Stimulated activated naive CD8-positive, alpha-beta T cell treated with anti-CD3 and anti-CD28 coated beads, Interleukin-15, Interleukin-2, amounts not matched to agents 100 ng/mL and 50 ng/mL, for 24 hours (primary cell): ENCODE data around the gene ENTPD3.

Experiments
- H3K27ac Mint-ChIP-seq: one replicate; pipeline ENCODE4 v1.8.0; 2021; ENCODE audit warnings: mild to moderate bottlenecking, mixed read lengths
- H3K27me3 Mint-ChIP-seq: one replicate; pipeline ENCODE4 v1.8.0; 2021; ENCODE audit warnings: mixed read lengths
- H3K36me3 Mint-ChIP-seq: one replicate; pipeline ENCODE4 v1.8.0; 2021; ENCODE audit warnings: low read depth, mixed read lengths
- H3K4me1 Mint-ChIP-seq: one replicate; pipeline ENCODE4 v1.8.0; 2021; ENCODE audit warnings: low read depth, mixed read lengths
- H3K4me3 Mint-ChIP-seq: one replicate; pipeline ENCODE4 v1.8.0; 2021; ENCODE audit warnings: mild to moderate bottlenecking, mixed read lengths
- H3K9me3 Mint-ChIP-seq: one replicate; pipeline ENCODE4 v1.8.0; 2021; ENCODE audit warnings: mixed read lengths

The ENTPD3 gene

GRCh38 chr3:40386213-40386612 lies 771 bp upstream of the ENTPD3 start:
- no peaks in the 10 kb centered on the region for H3K36me3 Mint-ChIP-seq
- peak overlapping the region; percentile 56 for H3K4me3 Mint-ChIP-seq
- no peak overlapping the region for H3K27ac Mint-ChIP-seq
- peaks cover 48% of the 10 kb centered on the region for H3K27me3 Mint-ChIP-seq
- peaks cover 4% of the 10 kb centered on the region for H3K4me1 Mint-ChIP-seq
- H3K9me3 Mint-ChIP-seq: no peaks in the 10 kb centered on the region

GRCh38 chr3:40387895-40388254 lies 891 bp downstream of the ENTPD3 start:
- Mint-ChIP-seq H3K9me3 (no peaks in the 10 kb centered on the region), H3K36me3 (no peaks in the 10 kb centered on the region), H3K4me3 (no peak overlapping the region), H3K27me3 (peaks cover 46% of the 10 kb centered on the region), H3K4me1 (peaks cover 4% of the 10 kb centered on the region), H3K27ac (no peak overlapping the region)

- no peak overlapping the region for H3K4me3 Mint-ChIP-seq
- H3K36me3 Mint-ChIP-seq: no peaks in the 10 kb centered on the region
- H3K27me3 Mint-ChIP-seq: no peaks in the 10 kb centered on the region
- no peaks in the 10 kb centered on the region for H3K4me1 Mint-ChIP-seq
- no peak overlapping the region for H3K27ac Mint-ChIP-seq
- H3K9me3 Mint-ChIP-seq: peaks cover 7% of the 10 kb centered on the region
Observed at GRCh38 chr3:40396406-40396805, 9.4 kb downstream of the ENTPD3 start.

DNA sequence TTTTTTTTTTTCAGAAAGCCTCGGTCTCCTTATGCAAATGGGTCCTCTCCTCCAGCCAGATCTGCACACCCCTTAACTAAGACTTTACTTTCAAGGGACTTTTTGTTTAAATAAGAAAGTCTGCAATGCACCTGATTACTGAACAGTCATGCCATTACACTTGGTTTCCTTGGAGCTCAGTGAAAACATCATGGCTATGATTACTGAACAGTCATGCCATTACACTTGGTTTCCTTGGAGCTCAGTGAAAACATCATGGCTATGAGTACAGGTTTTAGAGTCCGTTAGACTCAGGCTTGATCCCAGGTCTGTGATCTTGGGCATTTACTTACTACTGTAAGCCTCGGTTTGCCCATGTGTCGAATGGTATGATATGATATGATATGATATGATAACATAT lies 10.1 kb downstream of the ENTPD3 start:
- peaks cover 7% of the 10 kb centered on the region for H3K9me3 Mint-ChIP-seq
- no peaks in the 10 kb centered on the region for H3K36me3 Mint-ChIP-seq
- no peak overlapping the region for H3K27ac Mint-ChIP-seq
- H3K27me3 Mint-ChIP-seq: no peaks in the 10 kb centered on the region
- no peaks in the 10 kb centered on the region for H3K4me1 Mint-ChIP-seq
- H3K4me3 Mint-ChIP-seq: no peak overlapping the region

- H3K9me3 Mint-ChIP-seq: peaks cover 7% of the 10 kb centered on the region
- H3K27me3 Mint-ChIP-seq: no peaks in the 10 kb centered on the region
- H3K4me1 Mint-ChIP-seq: no peaks in the 10 kb centered on the region
- H3K4me3 Mint-ChIP-seq: no peak overlapping the region
- no peak overlapping the region for H3K27ac Mint-ChIP-seq
- H3K36me3 Mint-ChIP-seq: no peaks in the 10 kb centered on the region
Observed at GRCh38 chr3:40397912-40398311, 10.9 kb downstream of the ENTPD3 start.

DNA sequence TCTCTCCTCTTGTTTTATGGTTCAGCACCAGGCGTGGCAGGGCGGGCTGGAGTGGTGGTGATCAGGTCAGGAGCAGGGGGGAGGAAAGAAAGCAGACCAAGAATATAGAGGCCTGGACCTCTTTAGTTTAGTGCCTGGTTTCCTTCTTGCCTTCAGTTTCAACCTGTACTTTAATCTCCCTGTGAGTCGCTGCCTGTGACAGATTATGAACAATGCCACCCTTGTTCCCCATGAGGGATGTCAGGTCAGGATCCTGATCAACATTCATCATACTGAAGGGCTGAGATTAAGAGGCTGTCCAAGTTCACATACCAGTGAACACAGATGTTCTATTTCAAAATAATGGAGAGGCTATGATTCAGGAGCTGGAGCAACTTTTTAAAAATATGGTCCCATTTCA lies 11.4 kb downstream of the ENTPD3 start:
- Mint-ChIP-seq H3K27ac (no peak overlapping the region), H3K36me3 (no peaks in the 10 kb centered on the region), H3K27me3 (no peaks in the 10 kb centered on the region), H3K4me3 (no peak overlapping the region), H3K4me1 (no peaks in the 10 kb centered on the region), H3K9me3 (peaks cover 7% of the 10 kb centered on the region)

DNA sequence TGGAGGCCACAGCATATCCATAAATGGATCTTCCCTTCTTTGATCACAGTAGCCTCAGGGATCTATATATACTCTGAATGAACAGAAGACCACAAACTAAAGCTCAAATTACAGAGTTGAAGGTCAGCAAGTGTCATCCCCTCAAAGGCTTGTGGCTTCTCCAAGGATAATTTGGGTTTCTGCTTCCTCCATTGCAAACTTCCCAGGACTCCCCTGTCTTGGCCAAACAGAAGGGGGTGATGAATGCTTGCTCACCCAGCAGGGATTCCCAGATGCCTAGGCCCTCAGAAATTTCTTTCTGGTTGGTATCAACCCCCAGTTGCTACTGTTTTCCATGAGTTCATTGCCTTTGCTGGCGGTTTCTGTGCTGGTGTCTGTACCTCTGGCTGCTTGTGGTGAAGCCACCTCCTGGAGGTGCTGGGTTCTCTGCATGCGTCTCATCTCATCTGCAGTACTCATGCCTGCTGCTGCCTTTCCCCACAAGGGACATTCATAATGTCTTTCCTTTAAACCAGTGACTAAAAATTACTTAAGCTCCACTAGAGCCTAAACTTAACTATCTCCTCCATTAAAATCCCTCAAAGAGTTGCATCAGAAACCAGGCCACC lies 17.7 kb downstream of the ENTPD3 start:
- Mint-ChIP-seq H3K27me3 (no peaks in the 10 kb centered on the region), H3K4me3 (no peak overlapping the region), H3K9me3 (no peaks in the 10 kb centered on the region), H3K4me1 (no peaks in the 10 kb centered on the region), H3K27ac (no peak overlapping the region), H3K36me3 (no peaks in the 10 kb centered on the region)

- H3K4me1 Mint-ChIP-seq: no peaks in the 10 kb centered on the region
- H3K27me3 Mint-ChIP-seq: no peaks in the 10 kb centered on the region
- no peaks in the 10 kb centered on the region for H3K36me3 Mint-ChIP-seq
- H3K4me3 Mint-ChIP-seq: no peak overlapping the region
- H3K27ac Mint-ChIP-seq: no peak overlapping the region
- H3K9me3 Mint-ChIP-seq: no peaks in the 10 kb centered on the region
Observed at GRCh38 chr3:40407007-40407406, 20.0 kb downstream of the ENTPD3 start.

DNA sequence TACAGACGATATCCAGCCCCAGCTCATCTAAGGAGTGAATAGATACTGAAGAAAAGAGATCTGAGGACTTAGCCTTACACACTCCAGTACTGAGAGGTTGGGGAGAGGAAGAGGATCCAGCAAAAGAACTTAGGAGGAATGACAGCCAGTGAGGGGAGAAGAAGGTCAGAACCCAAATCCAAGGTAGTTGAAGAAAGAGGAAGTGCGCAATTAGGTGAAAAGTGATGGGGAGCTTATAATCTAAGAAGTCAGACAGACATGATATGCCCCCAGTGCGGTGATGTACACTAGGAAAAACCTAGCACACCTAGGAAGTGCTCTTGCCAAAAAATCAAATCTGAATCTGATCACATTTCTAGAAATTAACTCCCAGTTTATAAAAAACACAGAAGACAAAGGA lies 20.6 kb downstream of the ENTPD3 start:
- Mint-ChIP-seq H3K4me3 (no peak overlapping the region), H3K36me3 (no peaks in the 10 kb centered on the region), H3K27ac (no peak overlapping the region), H3K27me3 (no peaks in the 10 kb centered on the region), H3K4me1 (no peaks in the 10 kb centered on the region), H3K9me3 (no peaks in the 10 kb centered on the region)

DNA sequence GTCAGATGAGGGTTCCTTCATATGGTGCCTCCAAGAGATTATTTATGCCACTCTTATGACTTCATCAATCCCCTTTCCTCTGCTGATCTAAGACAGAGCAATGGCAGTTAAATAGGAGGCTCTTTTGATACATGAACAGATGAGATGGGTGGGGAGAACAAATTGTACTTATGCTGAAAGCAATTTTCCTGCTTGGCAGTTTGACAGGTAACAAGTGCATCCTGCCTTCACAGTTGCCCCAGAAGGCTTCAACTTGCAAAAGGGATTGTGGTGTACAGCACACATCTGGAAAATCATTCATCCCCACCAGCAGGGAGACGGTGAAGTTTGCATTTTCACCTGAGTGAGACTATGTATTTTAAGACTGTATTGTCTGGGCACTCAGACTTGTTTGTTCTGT lies 27.3 kb downstream of the ENTPD3 start:
- H3K27ac Mint-ChIP-seq: no peak overlapping the region
- no peaks in the 10 kb centered on the region for H3K36me3 Mint-ChIP-seq
- H3K4me3 Mint-ChIP-seq: no peak overlapping the region
- peaks cover 14% of the 10 kb centered on the region for H3K27me3 Mint-ChIP-seq
- no peaks in the 10 kb centered on the region for H3K9me3 Mint-ChIP-seq
- no peaks in the 10 kb centered on the region for H3K4me1 Mint-ChIP-seq

DNA sequence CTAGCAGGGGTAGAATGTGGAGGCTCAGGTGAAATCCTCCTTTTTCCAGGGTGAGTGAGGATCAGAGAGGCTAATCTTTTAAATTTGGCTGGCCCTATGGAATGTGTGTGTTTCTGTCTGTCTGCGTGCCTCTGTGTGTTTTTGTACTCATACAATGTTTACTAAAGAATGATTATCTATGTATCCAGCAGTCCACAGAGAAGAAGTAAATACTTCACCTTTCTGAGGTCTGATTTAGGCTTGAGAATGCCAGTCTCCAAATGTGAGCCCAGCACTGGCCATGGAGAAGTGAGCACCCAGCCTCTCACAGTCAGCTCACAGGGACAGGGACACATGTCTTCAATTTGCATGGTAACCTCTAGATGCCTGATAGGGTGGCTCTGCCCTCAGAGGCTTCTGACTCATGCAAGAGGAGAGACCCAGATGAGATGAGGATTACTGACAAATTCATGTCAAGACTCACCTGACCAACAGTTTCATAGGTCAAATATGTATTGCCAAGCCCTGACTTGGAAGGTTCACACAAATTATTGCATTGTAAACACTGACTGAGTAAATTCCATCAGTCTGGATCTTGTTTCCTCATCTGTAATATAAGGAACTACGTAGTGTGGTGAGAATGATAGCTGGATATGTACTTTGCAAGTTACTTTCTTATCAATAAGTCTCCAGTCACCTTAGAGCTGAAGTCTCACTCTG lies 31.0 kb downstream of the ENTPD3 start:
- Mint-ChIP-seq H3K36me3 (no peaks in the 10 kb centered on the region), H3K4me3 (no peak overlapping the region), H3K4me1 (peaks cover 3% of the 10 kb centered on the region), H3K27ac (no peak overlapping the region), H3K27me3 (peaks cover 11% of the 10 kb centered on the region), H3K9me3 (no peaks in the 10 kb centered on the region)

DNA sequence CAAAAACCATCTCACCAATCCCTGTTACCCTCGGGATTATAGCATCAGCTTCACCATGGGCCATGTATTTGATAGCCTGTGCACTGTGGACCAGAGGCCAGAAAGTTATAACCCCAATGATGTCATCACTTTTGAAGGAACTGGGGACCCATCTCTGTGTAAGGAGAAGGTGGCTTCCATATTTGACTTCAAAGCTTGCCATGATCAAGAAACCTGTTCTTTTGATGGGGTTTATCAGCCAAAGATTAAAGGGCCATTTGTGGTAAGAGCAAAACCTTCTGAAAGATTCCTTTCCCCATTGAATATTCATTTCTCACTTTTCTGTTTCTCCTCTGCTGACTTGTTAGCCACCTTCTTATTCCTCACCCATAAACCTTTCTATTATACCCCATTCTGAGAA lies 35.9 kb downstream of the ENTPD3 start:
- Mint-ChIP-seq H3K27me3 (no peaks in the 10 kb centered on the region), H3K27ac (no peak overlapping the region), H3K9me3 (no peaks in the 10 kb centered on the region), H3K36me3 (peaks cover 4% of the 10 kb centered on the region), H3K4me1 (peaks cover 3% of the 10 kb centered on the region), H3K4me3 (no peak overlapping the region)

DNA sequence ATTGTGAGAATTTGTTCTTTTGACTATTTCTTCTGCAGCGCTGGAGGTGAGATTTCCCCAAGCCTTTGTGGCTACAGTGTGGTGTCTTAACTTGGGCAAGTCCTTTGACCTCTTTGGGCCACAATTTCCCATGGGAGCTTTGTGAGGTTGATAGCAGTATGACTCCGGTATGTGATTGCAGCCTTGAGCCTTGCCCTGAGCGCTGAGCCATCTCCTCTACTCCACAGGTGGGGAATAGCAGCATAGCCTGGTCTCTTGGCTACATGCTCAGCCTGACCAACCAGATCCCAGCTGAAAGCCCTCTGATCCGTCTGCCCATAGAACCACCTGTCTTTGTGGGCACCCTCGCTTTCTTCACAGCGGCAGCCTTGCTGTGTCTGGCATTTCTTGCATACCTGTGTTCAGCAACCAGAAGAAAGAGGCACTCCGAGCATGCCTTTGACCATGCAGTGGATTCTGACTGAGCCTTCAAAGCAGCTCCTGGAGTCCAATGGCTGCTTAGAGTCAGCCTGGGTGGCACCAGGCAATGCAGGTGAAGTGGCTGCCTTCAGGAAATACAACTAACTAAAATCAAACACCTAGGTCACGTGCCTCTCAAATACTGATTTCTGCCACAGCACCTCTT lies 40.2 kb downstream of the ENTPD3 start:
- Mint-ChIP-seq H3K4me1 (peaks cover 3% of the 10 kb centered on the region), H3K27ac (no peak overlapping the region), H3K36me3 (peaks cover 4% of the 10 kb centered on the region), H3K27me3 (no peaks in the 10 kb centered on the region), H3K4me3 (no peak overlapping the region), H3K9me3 (no peaks in the 10 kb centered on the region)

- no peaks in the 10 kb centered on the region for H3K36me3 Mint-ChIP-seq
- no peaks in the 10 kb centered on the region for H3K9me3 Mint-ChIP-seq
- no peak overlapping the region for H3K27ac Mint-ChIP-seq
- H3K4me1 Mint-ChIP-seq: no peaks in the 10 kb centered on the region
- no peak overlapping the region for H3K4me3 Mint-ChIP-seq
- no peaks in the 10 kb centered on the region for H3K27me3 Mint-ChIP-seq
Observed at GRCh38 chr3:40432793-40433192, 45.8 kb downstream of the ENTPD3 start.

- H3K4me3 Mint-ChIP-seq: no peak overlapping the region
- no peaks in the 10 kb centered on the region for H3K9me3 Mint-ChIP-seq
- no peak overlapping the region for H3K27ac Mint-ChIP-seq
- no peaks in the 10 kb centered on the region for H3K4me1 Mint-ChIP-seq
- no peaks in the 10 kb centered on the region for H3K27me3 Mint-ChIP-seq
- no peaks in the 10 kb centered on the region for H3K36me3 Mint-ChIP-seq
Observed at GRCh38 chr3:40437889-40438288, 50.9 kb downstream of the ENTPD3 start.

GRCh38 chr3:40445062-40445461 lies 58.1 kb downstream of the ENTPD3 start:
- H3K9me3 Mint-ChIP-seq: no peaks in the 10 kb centered on the region
- no peaks in the 10 kb centered on the region for H3K4me1 Mint-ChIP-seq
- no peak overlapping the region for H3K4me3 Mint-ChIP-seq
- peaks cover 12% of the 10 kb centered on the region for H3K36me3 Mint-ChIP-seq
- H3K27ac Mint-ChIP-seq: no peak overlapping the region
- no peaks in the 10 kb centered on the region for H3K27me3 Mint-ChIP-seq
